Measurements from ENCODE around the gene ADRB1. TPM values are rescaled to one million over a fixed set of nuclear protein-coding genes. Genes with fewer than 3 reads are reported as not detected.

ADRB1 gene
- total and polyA plus RNA-seq, 3 donors from 2014 or later, result 0.32 to 0.99 (median 0.55) TPM

DNA sequence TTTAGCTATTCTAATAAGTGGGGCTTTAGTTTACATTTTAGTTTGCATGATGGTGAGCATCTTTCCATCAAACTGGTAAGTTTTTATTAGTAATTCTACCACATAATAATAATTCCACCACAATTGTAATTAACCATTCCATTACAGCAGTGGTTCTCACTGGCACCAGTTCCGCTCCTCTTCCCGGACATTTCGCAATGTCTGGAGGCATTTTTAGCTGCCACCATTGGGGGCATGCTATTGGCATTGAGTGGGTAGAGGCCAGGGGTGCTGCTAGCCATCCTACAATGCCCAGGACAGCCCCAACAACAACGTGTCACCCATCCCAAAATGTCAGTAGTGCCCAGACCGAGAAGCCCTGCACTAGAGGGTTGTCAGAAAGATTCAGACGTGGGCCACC, 31.4 kb downstream of the ADRB1 start:
- Histone ChIP-seq H3K4me1 (no peaks in the 10 kb centered on the region), H3K9me3 (no peaks in the 10 kb centered on the region), H3K27ac (no peak overlapping the region), H3K36me3 (ENCODE audit: low read depth, missing control alignments) (no peaks in the 10 kb centered on the region), H3K4me3 (no peak overlapping the region), H3K27me3 (no peaks in the 10 kb centered on the region)
- TF ChIP-seq, protein P1, sequence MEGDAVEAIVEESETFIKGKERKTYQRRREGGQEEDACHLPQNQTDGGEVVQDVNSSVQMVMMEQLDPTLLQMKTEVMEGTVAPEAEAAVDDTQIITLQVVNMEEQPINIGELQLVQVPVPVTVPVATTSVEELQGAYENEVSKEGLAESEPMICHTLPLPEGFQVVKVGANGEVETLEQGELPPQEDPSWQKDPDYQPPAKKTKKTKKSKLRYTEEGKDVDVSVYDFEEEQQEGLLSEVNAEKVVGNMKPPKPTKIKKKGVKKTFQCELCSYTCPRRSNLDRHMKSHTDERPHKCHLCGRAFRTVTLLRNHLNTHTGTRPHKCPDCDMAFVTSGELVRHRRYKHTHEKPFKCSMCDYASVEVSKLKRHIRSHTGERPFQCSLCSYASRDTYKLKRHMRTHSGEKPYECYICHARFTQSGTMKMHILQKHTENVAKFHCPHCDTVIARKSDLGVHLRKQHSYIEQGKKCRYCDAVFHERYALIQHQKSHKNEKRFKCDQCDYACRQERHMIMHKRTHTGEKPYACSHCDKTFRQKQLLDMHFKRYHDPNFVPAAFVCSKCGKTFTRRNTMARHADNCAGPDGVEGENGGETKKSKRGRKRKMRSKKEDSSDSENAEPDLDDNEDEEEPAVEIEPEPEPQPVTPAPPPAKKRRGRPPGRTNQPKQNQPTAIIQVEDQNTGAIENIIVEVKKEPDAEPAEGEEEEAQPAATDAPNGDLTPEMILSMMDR (IDR thresholded peaks at IDR 0.05), result no peak
- TF ChIP-seq POLR2A (IDR thresholded peaks at IDR 0.05), result no peak
- no peak for DNase-seq
- intact Hi-C loops (cut with DNase I; ENCODE audit: low total_unique reads), result no loop called here
- WGBS, 2 donors, result 78 to 93% methylated on average over 6 of the region's 6 CpGs

DNA sequence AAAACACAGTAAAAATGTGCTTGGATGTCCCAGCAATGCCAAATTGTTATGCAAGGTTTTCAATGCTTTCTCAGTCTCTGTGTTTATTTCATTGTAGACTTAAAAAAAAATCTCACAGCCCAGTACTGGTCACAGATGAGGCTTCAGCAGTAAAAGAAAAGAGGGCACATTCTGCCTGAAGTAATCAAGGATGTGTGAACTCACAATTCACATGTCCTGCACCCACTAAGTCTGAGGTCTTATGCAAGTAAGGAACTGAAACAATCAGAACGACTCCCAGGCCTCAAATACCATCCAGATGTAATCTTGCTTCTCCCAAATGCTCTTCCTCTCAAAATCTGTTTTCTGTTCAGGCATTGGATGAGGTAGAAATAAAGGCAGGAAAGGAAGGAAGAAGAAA, 33.7 kb downstream of the ADRB1 start:
- Histone ChIP-seq H3K4me3 (no peak overlapping the region), H3K27me3 (no peaks in the 10 kb centered on the region), H3K36me3 (ENCODE audit: low read depth, missing control alignments) (no peaks in the 10 kb centered on the region), H3K27ac (no peak overlapping the region), H3K4me1 (no peaks in the 10 kb centered on the region), H3K9me3 (no peaks in the 10 kb centered on the region)
- intact Hi-C loops (cut with DNase I; ENCODE audit: low total_unique reads), result no loop called here
- WGBS, 2 donors, result 59 to 84% methylated on average over 1 of the region's 1 CpG
- TF ChIP-seq POLR2A (IDR thresholded peaks at IDR 0.05), result no peak
- TF ChIP-seq, protein P1 (IDR thresholded peaks at IDR 0.05), result no peak
- no peak for DNase-seq

DNA sequence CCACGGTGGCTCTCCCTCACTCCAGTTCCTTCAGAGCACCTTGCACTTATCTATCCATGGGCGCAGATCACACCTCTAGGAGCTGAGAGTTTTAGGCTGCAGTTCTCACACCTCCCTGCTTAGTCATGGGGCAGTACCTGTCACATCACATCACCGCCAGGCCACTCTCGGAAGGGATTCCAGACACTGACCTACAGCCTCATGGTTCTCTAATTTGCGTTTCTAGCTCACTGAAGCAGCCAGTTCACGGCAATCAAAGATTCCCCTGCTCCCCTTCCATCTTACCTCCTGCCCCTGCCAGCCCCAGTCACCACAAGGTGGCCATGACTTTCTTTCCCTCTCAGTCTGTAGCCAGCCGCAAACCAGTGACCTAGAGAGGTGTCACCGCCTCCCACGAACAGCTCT, 34.2 kb downstream of the ADRB1 start:
- intact Hi-C loops (cut with DNase I; ENCODE audit: low total_unique reads), result no loop called here

DNA sequence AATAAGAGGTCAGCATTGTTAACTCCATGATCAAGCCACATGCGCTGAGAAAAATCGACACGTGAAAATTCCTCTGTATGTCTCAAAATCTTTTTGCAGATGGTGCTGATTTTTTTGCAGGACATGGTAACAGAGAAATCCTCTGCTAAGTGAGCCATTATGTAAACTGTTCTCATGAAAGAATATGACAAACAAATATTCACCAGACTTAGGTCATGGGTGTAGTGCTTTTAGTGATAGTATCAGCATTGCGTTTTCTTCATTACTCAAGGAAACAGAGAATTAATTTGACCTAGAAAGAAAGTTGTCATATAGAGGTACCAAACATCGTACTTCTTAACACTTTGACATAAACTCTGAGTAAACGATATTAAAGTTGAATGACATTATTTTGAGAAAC, 34.7 kb downstream of the ADRB1 start:
- no peaks in the 10 kb centered on the region for H3K9me3 ChIP-seq
- intact Hi-C loops (cut with DNase I; ENCODE audit: low total_unique reads), result no loop called here
- H3K36me3 ChIP-seq (ENCODE audit: low read depth, missing control alignments), result no peaks in the 10 kb centered on the region
- 85 to 93% methylated on average over 6 of the region's 6 CpGs for WGBS, 2 donors
- H3K27me3 ChIP-seq, result no peaks in the 10 kb centered on the region
- H3K27ac ChIP-seq, result no peak overlapping the region
- no peaks in the 10 kb centered on the region for H3K4me1 ChIP-seq
- TF ChIP-seq POLR2A (IDR thresholded peaks at IDR 0.05), result no peak
- TF ChIP-seq, protein P1 (IDR thresholded peaks at IDR 0.05), result no peak
- H3K4me3 ChIP-seq, result no peak overlapping the region
- DNase-seq, result no peak

More for the DNA sequence above, 34.2 kb downstream of the ADRB1 start:
- H3K4me1 ChIP-seq, result no peaks in the 10 kb centered on the region
- no peak overlapping the region for H3K4me3 ChIP-seq
- H3K27me3 ChIP-seq, result no peaks in the 10 kb centered on the region
- no peaks in the 10 kb centered on the region for H3K36me3 ChIP-seq (ENCODE audit: low read depth, missing control alignments)
- H3K27ac ChIP-seq, result no peak overlapping the region
- 83 to 86% methylated on average over 7 to 9 of the region's 9 CpGs for WGBS, 2 donors
- H3K9me3 ChIP-seq, result no peaks in the 10 kb centered on the region
- TF ChIP-seq, protein P1 (IDR thresholded peaks at IDR 0.05), result no peak
- TF ChIP-seq POLR2A (IDR thresholded peaks at IDR 0.05), result no peak
- DNase-seq, result no peak

DNA sequence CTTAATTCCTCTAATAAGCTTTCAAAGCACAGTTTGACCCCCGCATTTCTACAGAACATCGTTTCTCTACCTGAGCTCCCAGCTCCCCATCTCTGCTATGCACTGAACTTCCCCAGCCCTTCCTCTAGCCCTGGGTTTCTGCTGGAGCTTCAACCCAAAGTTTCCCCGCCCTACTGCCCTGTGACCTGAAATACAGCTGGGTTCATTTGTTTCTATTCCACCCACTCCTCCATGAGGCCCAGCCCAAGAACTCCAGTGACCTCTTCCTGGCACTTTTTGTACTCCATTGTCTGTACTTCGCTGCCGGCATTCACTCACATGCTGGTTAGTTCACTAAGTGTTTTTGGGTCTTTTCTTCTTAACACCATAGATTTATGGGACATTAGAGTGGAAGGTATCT, 35.8 kb downstream of the ADRB1 start:
- Histone ChIP-seq H3K9me3 (no peaks in the 10 kb centered on the region), H3K27ac (no peak overlapping the region), H3K36me3 (ENCODE audit: low read depth, missing control alignments) (no peaks in the 10 kb centered on the region), H3K27me3 (no peaks in the 10 kb centered on the region), H3K4me3 (no peak overlapping the region), H3K4me1 (no peaks in the 10 kb centered on the region)
- no peak for DNase-seq
- TF ChIP-seq, protein P1 (IDR thresholded peaks at IDR 0.05), result no peak
- TF ChIP-seq POLR2A (IDR thresholded peaks at IDR 0.05), result no peak
- WGBS, 2 donors, result 79 to 96% methylated on average over 5 of the region's 5 CpGs
- intact Hi-C loops (cut with DNase I; ENCODE audit: low total_unique reads), result no loop called here
